GM18868 (cell line): Measurements from ENCODE around the gene CALM1.
"Not testable (repeated sequence)": the region's sequence is repeated elsewhere in the genome, so short reads cannot be mapped to it uniquely, and the experiment has no call there.

Experiments used
- ATAC-seq: cut with Tn5 transposase; IDR thresholded peaks from one replicate; pipeline ENCODE4 v1.9.1; 2021; ENCODE audit warnings: mild to moderate bottlenecking, moderate library complexity; ENCODE audit not compliant: unreplicated experiment

CALM1 gene

DNA sequence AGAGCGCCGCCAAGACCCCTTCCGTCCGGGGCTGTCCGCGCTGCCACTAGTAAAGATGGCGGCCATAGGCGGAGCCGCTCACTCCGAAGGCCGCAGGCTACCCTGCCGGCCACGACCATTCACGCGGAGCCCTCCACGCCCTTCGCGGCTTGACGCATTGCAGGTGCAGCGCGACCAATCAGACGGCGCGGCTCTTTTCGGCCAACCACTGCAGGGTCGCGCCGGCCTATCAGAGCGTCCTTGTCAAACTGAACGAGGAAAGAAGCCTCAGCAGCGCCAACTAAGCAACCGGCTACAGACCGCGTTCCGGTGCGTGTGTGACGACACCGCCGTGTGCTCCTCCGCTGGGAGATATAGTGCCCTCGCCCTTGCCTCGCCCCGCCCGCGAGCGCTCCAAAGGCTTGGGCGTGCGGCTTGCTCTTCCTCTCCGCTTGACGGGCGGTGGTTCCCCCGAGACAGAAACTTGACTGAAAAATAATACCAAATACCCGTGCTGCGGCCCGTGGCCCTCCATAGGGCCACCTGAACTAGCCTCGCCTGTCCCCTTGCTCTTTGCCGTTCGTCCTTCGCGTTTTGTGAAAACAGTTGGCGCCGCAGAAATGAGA lies 13.6 kb upstream of the CALM1 start:
- peak; percentile 89 for ATAC-seq

- peak; percentile 17 for ATAC-seq
Observed at GRCh38 chr14:90383731-90384542, 12.9 kb upstream of the CALM1 start.

- no peak for ATAC-seq
Observed at GRCh38 chr14:90384543-90384911, 12.3 kb upstream of the CALM1 start.

DNA sequence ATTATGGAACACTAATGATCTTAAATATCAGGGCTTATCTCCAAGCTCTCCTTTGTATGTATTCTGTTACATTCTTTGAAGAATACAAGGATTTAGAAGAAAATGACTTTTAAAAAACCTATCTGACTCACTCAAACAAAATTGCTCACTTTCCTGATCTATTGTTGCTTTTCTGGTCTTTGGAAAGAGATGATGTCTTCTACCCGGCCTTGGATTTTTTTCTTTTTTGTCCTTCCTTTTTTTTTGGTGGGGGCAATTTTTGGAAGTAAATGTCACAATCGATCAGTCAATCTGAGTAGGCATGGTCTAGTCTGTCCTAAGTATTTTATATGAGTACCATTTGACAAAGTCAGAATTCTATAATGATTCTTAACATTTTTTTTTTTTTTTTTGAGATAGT lies 10.5 kb upstream of the CALM1 start:
- ATAC-seq, result no peak

DNA sequence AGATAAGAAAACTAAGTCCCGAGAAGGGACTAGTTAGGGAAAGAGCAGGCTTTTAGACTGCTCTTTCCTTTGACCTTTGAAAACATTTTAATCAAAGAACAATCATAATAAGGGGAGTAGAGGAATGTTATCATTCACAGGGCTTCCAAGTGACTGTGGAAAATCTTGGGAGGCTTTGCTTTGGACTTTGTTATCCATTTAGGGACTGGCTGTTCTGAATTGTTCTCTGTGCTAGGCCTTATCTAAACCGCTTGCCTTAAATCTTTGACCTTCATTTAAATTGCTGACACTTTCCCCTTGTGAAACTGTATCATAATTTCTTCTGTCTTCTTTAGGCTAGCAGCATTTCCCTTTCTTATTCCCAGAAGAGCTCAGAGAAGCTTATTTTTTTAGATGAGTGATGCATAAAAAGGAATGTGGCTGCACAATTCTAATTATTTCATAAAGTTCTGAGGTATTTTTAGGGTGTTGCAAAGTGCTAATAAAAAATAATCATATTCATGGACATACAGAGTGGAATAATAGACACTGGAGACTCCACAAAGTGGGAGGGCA lies 9.5 kb upstream of the CALM1 start:
- no peak for ATAC-seq

DNA sequence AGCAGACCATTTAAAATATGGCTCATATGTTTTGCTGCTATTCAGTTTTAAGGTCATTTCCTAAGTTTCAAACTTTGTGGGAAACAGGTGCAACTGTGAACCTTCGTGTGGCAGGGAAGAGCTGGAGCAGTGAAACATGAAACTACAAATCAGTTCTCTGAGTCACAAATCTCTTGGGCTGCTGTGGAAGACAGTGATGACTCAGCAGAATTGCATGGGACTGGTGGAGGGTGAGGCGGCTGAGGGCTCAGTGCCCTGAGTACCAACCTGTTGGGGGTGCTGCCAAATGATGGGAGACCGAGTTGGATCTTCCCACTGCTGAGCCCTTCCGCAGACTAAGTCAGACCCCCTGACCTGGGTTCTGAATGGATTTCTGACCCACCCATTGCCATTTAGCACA lies 8.4 kb upstream of the CALM1 start:
- no peak for ATAC-seq

- no peak for ATAC-seq
Observed at GRCh38 chr14:90388982-90389381, 7.8 kb upstream of the CALM1 start.

GRCh38 chr14:90393966-90394365 lies 2.9 kb upstream of the CALM1 start:
- no peak for ATAC-seq

DNA sequence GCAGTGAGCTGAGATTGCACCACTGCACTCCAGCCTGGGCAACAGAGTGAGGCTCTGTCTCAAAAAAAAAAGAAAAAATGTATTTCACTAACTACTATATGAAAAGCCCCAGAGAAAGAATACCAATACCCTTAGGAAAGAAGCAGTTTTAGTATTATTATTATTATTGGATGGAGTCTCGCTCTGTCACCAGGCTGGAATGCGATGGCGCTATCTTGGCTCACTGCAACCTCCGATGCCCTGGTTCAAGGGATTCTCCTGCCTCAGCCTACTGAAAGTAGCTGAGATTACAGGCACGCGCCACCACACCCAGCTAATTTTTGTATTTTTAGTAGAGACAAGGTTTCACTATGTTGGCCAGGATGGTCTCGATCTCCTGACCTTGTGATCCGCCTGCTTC lies 2.0 kb upstream of the CALM1 start:
- ATAC-seq, result not testable (repeated sequence)

DNA sequence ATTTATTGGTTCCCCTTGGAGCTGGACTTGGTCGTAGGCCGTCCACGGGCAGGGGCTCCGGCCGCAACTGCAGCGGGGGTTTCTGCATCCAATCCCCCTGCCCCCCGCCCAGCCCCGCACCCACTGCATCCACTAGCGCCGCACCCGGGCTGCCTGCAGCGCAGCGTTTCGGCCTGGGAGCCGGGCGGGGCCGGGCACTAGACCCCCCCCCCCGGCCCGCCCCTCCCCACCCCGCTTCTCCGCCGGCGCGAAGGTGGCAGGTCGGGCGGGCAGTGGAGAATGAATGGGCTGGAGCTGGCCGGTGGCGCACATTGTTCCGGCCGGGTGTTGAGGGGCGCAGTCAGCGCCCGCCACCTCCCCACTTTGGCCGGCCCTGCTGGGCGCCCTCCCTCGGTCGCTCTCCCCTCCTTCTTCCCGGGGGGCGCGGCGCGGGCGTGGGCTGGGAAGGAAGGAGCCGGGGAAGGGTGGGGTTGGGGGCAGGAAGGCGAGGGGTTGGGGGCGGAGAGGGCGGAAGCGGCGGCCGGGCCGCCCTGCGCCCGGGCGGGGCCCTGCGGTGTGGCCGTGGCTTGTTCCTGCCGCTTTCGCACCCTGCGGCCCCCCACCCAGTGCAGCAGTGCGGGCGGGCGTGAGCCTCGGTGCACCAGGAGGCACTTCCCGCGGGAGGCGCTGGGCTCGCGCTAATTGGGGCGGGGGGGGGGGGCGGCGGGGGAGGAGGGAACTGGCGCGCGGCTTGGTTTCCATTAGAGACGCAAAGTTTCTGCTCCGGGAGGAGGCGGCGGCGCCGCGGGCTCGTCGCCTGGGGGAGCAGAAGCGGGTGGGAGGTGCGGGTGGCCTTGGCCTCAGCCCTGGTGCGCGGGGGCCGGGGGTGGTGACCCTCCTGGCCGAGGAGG lies 841 bp downstream of the CALM1 start:
- ATAC-seq, result peak; percentile 27

DNA sequence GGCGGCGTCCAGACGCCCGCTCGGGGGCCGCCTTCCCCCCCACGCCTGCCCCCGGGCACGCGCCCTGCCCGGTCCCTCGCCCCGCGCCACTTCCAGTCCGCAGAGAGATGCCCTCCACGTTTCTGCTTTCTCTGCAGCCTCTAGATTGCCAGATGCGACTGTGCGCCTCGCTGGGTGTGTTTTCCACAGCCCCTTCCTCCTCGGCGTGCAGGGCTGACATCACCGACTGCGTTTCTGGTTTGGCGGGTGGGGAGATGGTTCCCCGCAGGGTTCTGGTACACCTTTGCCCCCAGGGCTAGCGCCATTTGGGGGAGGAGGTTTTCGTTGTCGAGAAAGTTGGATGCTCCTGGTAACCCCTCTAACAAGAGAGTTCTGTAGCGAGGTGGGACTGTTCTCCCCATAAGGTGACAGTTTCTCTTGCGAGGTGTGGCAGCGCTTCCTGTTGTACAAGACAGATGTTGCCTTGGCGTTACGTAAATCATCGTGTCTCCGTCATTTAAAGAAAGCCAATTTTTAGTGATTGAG lies 1.5 kb downstream of the CALM1 start:
- peak; percentile 15 for ATAC-seq

DNA sequence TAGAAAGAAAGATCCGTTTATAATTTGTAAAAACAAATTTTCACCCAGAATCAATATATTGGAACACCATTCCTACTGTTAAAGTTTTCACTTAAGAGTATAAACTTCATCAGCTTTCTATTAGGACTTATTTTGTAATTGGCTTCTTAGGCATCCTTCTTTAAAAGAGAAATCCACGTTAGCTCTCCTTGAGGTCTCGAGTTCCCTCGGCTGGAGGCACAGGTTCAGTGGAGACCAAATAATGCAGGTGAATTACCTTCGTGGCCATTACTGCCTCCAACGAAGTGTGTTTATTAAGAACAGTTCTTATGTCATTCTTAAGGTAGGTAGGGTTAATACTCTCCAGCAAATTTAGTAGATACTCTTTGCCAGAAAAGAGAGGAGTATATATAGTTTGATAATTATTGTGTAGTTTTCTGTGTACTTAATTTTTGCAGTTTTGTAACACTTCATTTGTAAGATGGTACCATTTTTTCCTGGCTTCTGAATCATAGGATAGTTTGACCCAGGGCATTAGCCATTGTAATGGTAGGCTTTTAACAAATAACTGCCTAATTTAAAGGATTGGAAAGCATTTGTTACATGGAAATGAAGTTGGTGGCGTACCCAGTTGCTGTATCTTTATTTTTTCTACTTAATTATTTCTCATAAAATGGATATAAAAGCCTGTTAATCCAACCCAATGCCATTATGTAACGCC lies 2.2 kb downstream of the CALM1 start:
- ATAC-seq, result no peak

DNA sequence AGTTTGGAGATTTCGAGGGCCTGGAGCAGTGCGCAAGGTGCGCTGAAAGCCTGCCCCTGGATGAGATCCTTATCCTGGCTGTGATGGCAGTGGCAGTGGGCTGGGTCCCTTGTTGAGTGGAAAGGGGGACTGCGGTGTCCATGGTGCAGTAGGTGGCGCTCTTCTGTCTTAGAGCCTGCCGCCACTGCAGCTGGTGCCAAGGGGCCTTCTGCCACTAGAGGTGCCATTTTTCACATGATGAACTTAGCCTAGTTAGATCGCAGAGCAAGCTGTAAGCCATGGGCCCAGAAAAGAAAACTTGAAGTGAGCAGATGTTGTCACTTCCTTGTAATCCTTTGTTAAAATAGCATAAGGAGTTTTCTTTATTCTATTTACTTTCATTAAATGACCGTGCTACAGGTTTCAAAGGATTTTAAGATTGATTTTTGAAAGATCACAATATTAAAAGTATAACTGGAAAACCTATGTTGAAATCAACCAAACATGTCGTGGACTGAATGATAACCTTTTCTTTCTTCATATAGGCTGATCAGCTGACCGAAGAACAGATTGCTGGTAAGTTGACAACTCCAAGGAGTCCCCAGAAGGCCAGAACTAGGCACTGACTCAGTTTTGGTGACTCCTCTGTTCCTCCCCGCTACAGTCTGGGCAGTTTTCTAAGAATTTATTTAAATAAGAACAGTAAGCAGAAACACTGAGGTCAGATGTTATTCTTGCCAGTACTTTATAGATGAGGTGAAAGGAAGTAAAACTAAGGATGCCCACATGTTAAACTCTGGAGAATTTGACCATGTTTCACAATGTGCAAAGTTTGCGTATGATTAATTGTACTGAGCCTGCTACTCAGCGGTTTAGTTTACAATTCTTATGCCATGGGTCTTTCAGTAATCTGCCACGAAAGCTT lies 3.0 kb downstream of the CALM1 start:
- ATAC-seq, result peak; percentile 52

GRCh38 chr14:90400904-90401561 lies 4.2 kb downstream of the CALM1 start:
- no peak for ATAC-seq

GRCh38 chr14:90402016-90402415 lies 5.2 kb downstream of the CALM1 start:
- no peak for ATAC-seq

DNA sequence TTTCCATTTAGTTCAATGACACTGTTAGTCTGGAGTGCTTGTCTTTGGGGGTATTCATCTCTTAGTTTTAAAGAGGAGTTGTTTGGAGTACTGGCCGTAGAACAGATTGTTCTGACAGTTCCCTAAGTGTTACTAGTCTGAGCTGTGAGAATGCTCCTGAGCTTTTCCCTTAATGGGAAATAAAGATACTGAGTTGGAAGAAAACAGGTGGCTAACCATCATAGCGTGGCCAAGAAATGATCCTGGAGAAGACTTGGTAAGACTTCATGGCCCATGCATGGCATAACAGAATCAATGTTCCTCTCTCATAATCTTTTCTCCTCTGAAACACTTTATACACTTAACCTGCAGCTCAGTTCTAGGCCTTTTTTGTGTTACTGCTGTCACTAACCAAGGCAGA lies 6.2 kb downstream of the CALM1 start:
- no peak for ATAC-seq

- ATAC-seq, result no peak
Observed at GRCh38 chr14:90405101-90405500, 8.3 kb downstream of the CALM1 start.

DNA sequence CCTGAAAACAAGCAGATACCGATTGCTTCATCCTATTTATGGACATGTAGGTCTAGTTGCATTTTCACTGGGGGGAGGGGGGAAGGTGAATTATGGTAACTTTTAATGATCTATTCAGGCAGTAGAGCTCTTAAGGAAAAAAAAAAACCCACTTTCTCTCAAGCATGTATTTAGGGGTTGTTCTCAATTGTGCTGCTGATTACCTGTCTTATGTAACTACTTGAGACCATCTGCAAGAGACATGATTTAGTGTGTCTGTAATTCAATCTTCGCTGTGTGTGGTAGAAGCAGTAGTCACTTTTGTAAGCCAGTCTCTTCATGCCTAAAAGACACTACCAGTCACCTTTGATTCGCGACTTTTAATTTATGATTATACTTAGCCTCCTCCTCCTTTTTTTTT lies 8.9 kb downstream of the CALM1 start:
- no peak for ATAC-seq

- no peak for ATAC-seq
Observed at GRCh38 chr14:90406384-90406798, 9.6 kb downstream of the CALM1 start.
